Caco-2 (cell line): Measurements from ENCODE around the gene ERBB4. TPM values are rescaled to one million over a fixed set of nuclear protein-coding genes. Genes with fewer than 3 reads are reported as not detected.

Source experiments
- BruUV-seq: library from RNA; stranded (reverse); fragments of 400-500 nt; replicated peaks from 2 replicates; lab custom pipeline; 2021; lab: Mats Ljungman, UMichigan
- CTCF ChIA-PET: fragments of 300-600 bp; sonication (Branson Sonifier 250); formaldehyde crosslinking; loops from one replicate; lab custom pipeline; 2022; ENCODE audit warnings: antibody characterized with exemption; lab: Charles Lee
- POLR2A ChIA-PET: fragments of 300-600 bp; sonication (Branson Sonifier 250); formaldehyde crosslinking; loops from one replicate; lab custom pipeline; 2022; ENCODE audit warnings: antibody characterized with exemption; lab: Charles Lee
- DNase-seq, 2 experiments: peaks; one replicate each; pipeline versions ENCODE4 v3.0.0 to v3.0.0-alpha.2; 2020 to 2022
- H3K27me3 ChIP-seq: replicated peaks from 2 replicates; pipeline ENCODE4 v1.6.0; 2011; ENCODE audit warnings: low read length; ENCODE audit not compliant: control insufficient read depth, insufficient read depth
- H3K36me3 ChIP-seq: 2 replicates; pipeline ENCODE4 v1.5.1; 2011; ENCODE audit warnings: low read length; ENCODE audit not compliant: control insufficient read depth, insufficient read depth
- H3K4me1 ChIP-seq: fragments of 250-450 bp; sonication (Bioruptor Pico); 2 replicates; pipeline ENCODE4 v1.5.1; 2020; ENCODE audit warnings: mild to moderate bottlenecking
- H3K4me3 ChIP-seq: 2 replicates; pipeline ENCODE4 v1.5.1; 2011; ENCODE audit warnings: low read depth, mild to moderate bottlenecking, control low read depth, low read length
- H3K9me3 ChIP-seq: fragments of 250-450 bp; sonication (Bioruptor Pico); 2 replicates; pipeline ENCODE4 v1.5.1; 2020; ENCODE audit warnings: mild to moderate bottlenecking, moderate library complexity
- H3K27ac Mint-ChIP-seq: one replicate; pipeline ENCODE4 v1.8.0; 2022; ENCODE audit warnings: mixed read lengths; ENCODE audit not compliant: unreplicated experiment
- H3K27me3 Mint-ChIP-seq: one replicate; pipeline ENCODE4 v1.8.0; 2022; ENCODE audit warnings: mixed read lengths; ENCODE audit not compliant: insufficient read depth, unreplicated experiment
- H3K36me3 Mint-ChIP-seq: one replicate; pipeline ENCODE4 v1.8.0; 2022; ENCODE audit warnings: mild to moderate bottlenecking, mixed read lengths; ENCODE audit not compliant: insufficient read depth, unreplicated experiment
- H3K4me1 Mint-ChIP-seq: one replicate; pipeline ENCODE4 v1.8.0; 2022; ENCODE audit warnings: low read depth, mixed read lengths; ENCODE audit not compliant: unreplicated experiment
- H3K4me3 Mint-ChIP-seq: one replicate; pipeline ENCODE4 v1.8.0; 2022; ENCODE audit warnings: mild to moderate bottlenecking, moderate library complexity, mixed read lengths; ENCODE audit not compliant: unreplicated experiment
- H3K9me3 Mint-ChIP-seq: one replicate; pipeline ENCODE4 v1.8.0; 2022; ENCODE audit warnings: mixed read lengths; ENCODE audit not compliant: unreplicated experiment
- intact Hi-C: fragments of 100-400 bp; cut with micrococcal nuclease; formaldehyde crosslinking; loops from one replicate; pipeline ENCODE4 v1.10.0; 2022; ENCODE audit not compliant: unreplicated experiment
- total RNA-seq: library from RNA; stranded (reverse); gene quantifications from 2 replicates; pipeline ENCODE4 v1.2.3, GENCODE V29; 2022
- TF ChIP-seq, protein P1 (sequence below), 2 experiments: fragments of 200-600 bp in 1 of 2; IDR thresholded peaks; 1 replicate in 1 of 2; 2 replicates in 1 of 2; pipeline versions ENCODE4 v1.5.1 to v1.8.0; 2011 to 2022; ENCODE audit warnings: antibody characterized with exemption in 1 of 2, control low read depth in 1 of 2, inconsistent platforms in 1 of 2, low read depth in 1 of 2, low read length in 1 of 2, mild to moderate bottlenecking in 1 of 2, moderate library complexity in 1 of 2; ENCODE audit not compliant: insufficient read depth in 1 of 2, severe bottlenecking in 1 of 2, unreplicated experiment in 1 of 2

ERBB4 gene
- total RNA-seq, 1 experiment from 2014 or later = not detected

GRCh38 chr2:212099658-212100057 lies 438.9 kb downstream of the ERBB4 start:
- H3K4me3 Mint-ChIP-seq = no peak overlapping the region
- CTCF ChIA-PET = no interaction called here
- Histone ChIP-seq H3K9me3 (no peaks in the 10 kb centered on the region), H3K4me1 (no peaks in the 10 kb centered on the region), H3K4me3 (no peak overlapping the region), H3K36me3 (no peaks in the 10 kb centered on the region), H3K27me3 (no peaks in the 10 kb centered on the region)
- POLR2A ChIA-PET = no interaction called here
- no peaks in the 10 kb centered on the region for H3K9me3 Mint-ChIP-seq
- intact Hi-C loops = no loop called here
- BruUV-seq = no TSS peak
- no peak for DNase-seq
- H3K36me3 Mint-ChIP-seq = no peaks in the 10 kb centered on the region
- TF ChIP-seq, protein P1, sequence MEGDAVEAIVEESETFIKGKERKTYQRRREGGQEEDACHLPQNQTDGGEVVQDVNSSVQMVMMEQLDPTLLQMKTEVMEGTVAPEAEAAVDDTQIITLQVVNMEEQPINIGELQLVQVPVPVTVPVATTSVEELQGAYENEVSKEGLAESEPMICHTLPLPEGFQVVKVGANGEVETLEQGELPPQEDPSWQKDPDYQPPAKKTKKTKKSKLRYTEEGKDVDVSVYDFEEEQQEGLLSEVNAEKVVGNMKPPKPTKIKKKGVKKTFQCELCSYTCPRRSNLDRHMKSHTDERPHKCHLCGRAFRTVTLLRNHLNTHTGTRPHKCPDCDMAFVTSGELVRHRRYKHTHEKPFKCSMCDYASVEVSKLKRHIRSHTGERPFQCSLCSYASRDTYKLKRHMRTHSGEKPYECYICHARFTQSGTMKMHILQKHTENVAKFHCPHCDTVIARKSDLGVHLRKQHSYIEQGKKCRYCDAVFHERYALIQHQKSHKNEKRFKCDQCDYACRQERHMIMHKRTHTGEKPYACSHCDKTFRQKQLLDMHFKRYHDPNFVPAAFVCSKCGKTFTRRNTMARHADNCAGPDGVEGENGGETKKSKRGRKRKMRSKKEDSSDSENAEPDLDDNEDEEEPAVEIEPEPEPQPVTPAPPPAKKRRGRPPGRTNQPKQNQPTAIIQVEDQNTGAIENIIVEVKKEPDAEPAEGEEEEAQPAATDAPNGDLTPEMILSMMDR (IDR thresholded peaks at IDR 0.05; ENCODE audit: insufficient read depth in 1 of 2, low read depth in 1 of 2, low read length in 1 of 2, severe bottlenecking in 1 of 2, unreplicated experiment in 1 of 2) = no peak
- H3K27me3 Mint-ChIP-seq = no peaks in the 10 kb centered on the region
- H3K4me1 Mint-ChIP-seq = no peaks in the 10 kb centered on the region
- no peak overlapping the region for H3K27ac Mint-ChIP-seq

GRCh38 chr2:212098966-212099365 lies 439.6 kb downstream of the ERBB4 start:
- DNase-seq = no peak
- CTCF ChIA-PET = no interaction called here
- Histone ChIP-seq H3K4me1 (no peaks in the 10 kb centered on the region), H3K9me3 (no peaks in the 10 kb centered on the region), H3K36me3 (no peaks in the 10 kb centered on the region), H3K4me3 (no peak overlapping the region), H3K27me3 (no peaks in the 10 kb centered on the region)
- POLR2A ChIA-PET = no interaction called here
- Mint-ChIP-seq H3K36me3 (no peaks in the 10 kb centered on the region), H3K4me1 (no peaks in the 10 kb centered on the region), H3K4me3 (no peak overlapping the region), H3K9me3 (no peaks in the 10 kb centered on the region), H3K27me3 (no peaks in the 10 kb centered on the region), H3K27ac (no peak overlapping the region)
- no TSS peak for BruUV-seq
- TF ChIP-seq, protein P1 (IDR thresholded peaks at IDR 0.05; ENCODE audit: insufficient read depth in 1 of 2, low read depth in 1 of 2, low read length in 1 of 2, severe bottlenecking in 1 of 2, unreplicated experiment in 1 of 2) = no peak
- intact Hi-C loops = no loop called here

DNA sequence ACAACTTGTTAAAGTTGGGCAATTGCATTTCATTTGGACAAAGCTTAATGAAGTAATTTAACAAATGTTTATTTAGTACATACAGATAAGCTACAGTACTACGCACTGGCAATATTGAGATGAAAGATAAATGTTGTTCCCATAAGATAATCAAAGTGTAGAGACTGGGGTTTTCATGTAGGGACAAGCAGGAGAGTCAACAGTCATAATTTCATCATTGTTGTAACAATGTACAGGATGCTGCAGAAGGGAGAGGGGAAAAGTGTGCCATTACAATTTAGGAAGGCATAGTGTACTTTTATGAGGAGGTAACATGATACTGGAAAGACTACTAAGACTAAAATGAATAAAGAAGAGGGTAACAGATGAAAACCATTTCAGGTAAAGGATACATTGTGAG lies 441.6 kb downstream of the ERBB4 start:
- H3K27ac Mint-ChIP-seq = no peak overlapping the region
- Histone ChIP-seq H3K9me3 (no peaks in the 10 kb centered on the region), H3K27me3 (no peaks in the 10 kb centered on the region), H3K4me3 (no peak overlapping the region), H3K36me3 (no peaks in the 10 kb centered on the region), H3K4me1 (no peaks in the 10 kb centered on the region)
- intact Hi-C loops = no loop called here
- ChIA-PET POLR2A (no interaction called here), CTCF (no interaction called here)
- H3K4me3 Mint-ChIP-seq = no peak overlapping the region
- H3K4me1 Mint-ChIP-seq = no peaks in the 10 kb centered on the region
- H3K36me3 Mint-ChIP-seq = no peaks in the 10 kb centered on the region
- no peak for DNase-seq
- no TSS peak for BruUV-seq
- no peaks in the 10 kb centered on the region for H3K27me3 Mint-ChIP-seq
- TF ChIP-seq, protein P1 (IDR thresholded peaks at IDR 0.05; ENCODE audit: insufficient read depth in 1 of 2, low read depth in 1 of 2, low read length in 1 of 2, severe bottlenecking in 1 of 2, unreplicated experiment in 1 of 2) = no peak
- H3K9me3 Mint-ChIP-seq = no peaks in the 10 kb centered on the region
